Activated CD4-positive, alpha-beta T cell treated with anti-CD3 and anti-CD28 coated beads, Interleukin-2, amount 10 ng/mL, durations not matched to agents 24 days and 14 days (primary cell): Measurements from ENCODE around the gene TENM3. TPM values are rescaled to one million over a fixed set of nuclear protein-coding genes. Genes with fewer than 3 reads are reported as not detected.

Experiments
- DNase-seq: peaks from one replicate; pipeline ENCODE4 v3.0.0; 2022
- H3K27ac Mint-ChIP-seq: one replicate; pipeline ENCODE4 v1.8.0; 2022; ENCODE audit warnings: mild to moderate bottlenecking, mixed read lengths
- H3K27me3 Mint-ChIP-seq: one replicate; pipeline ENCODE4 v1.8.0; 2022; ENCODE audit warnings: mixed read lengths
- H3K36me3 Mint-ChIP-seq: one replicate; pipeline ENCODE4 v1.8.0; 2022; ENCODE audit warnings: low read depth, mild to moderate bottlenecking, mixed read lengths
- H3K4me1 Mint-ChIP-seq: one replicate; pipeline ENCODE4 v1.8.0; 2021; ENCODE audit warnings: mixed read lengths
- H3K4me3 Mint-ChIP-seq: one replicate; pipeline ENCODE4 v1.8.0; 2022; ENCODE audit warnings: mild to moderate bottlenecking, moderate library complexity, mixed read lengths
- H3K9me3 Mint-ChIP-seq: one replicate; pipeline ENCODE4 v1.8.0; 2021; ENCODE audit warnings: mixed read lengths
- intact Hi-C: fragments of 100-400 bp; cut with micrococcal nuclease; formaldehyde crosslinking; loops from one replicate; pipeline ENCODE4 v1.15.1; 2023
- total RNA-seq: library from RNA; stranded (reverse); gene quantifications from 2 replicates; pipeline ENCODE4 v1.2.3, GENCODE V29; 2022

TENM3 gene
- total RNA-seq, 1 donor from 2014 or later = not detected

GRCh38 chr4:182729516-182729915 lies 486.3 kb downstream of the TENM3 start:
- Mint-ChIP-seq H3K4me1 (no peaks in the 10 kb centered on the region), H3K9me3 (no peaks in the 10 kb centered on the region), H3K27ac (no peak overlapping the region), H3K4me3 (no peak overlapping the region), H3K27me3 (no peaks in the 10 kb centered on the region), H3K36me3 (no peaks in the 10 kb centered on the region)
- intact Hi-C loops = no loop called here
- no peak for DNase-seq

GRCh38 chr4:182730791-182731190 lies 487.6 kb downstream of the TENM3 start:
- no peaks in the 10 kb centered on the region for H3K9me3 Mint-ChIP-seq
- no peaks in the 10 kb centered on the region for H3K36me3 Mint-ChIP-seq
- H3K27ac Mint-ChIP-seq = no peak overlapping the region
- DNase-seq = no peak
- no peaks in the 10 kb centered on the region for H3K27me3 Mint-ChIP-seq
- H3K4me1 Mint-ChIP-seq = no peaks in the 10 kb centered on the region
- no peak overlapping the region for H3K4me3 Mint-ChIP-seq
- intact Hi-C loops = no loop called here

DNA sequence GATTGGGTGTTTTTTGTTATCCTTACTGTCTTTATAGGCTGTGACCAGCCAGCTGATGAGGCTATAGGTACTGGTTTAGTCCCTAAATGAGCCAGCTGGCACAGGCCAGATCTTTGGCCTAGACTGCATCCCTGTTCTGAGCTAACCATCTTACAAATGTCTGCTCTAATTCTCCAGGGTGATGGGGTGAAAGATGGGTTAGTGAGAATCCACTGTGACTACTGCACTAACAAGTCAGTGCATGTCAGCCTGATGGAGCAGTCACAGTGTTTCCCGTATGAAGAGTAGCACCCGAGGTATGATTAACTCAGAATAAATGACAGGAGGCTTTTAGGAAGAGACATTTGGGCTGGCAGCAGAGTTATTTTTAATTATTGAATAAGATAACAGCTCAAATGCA lies 493.0 kb downstream of the TENM3 start:
- H3K27me3 Mint-ChIP-seq = no peaks in the 10 kb centered on the region
- no peak overlapping the region for H3K27ac Mint-ChIP-seq
- no peak for DNase-seq
- no peaks in the 10 kb centered on the region for H3K36me3 Mint-ChIP-seq
- H3K9me3 Mint-ChIP-seq = no peaks in the 10 kb centered on the region
- H3K4me3 Mint-ChIP-seq = no peak overlapping the region
- intact Hi-C loops = no loop called here
- no peaks in the 10 kb centered on the region for H3K4me1 Mint-ChIP-seq

- no peak for DNase-seq
- H3K36me3 Mint-ChIP-seq = no peaks in the 10 kb centered on the region
- H3K4me1 Mint-ChIP-seq = no peaks in the 10 kb centered on the region
- intact Hi-C loops = no loop called here
- no peak overlapping the region for H3K27ac Mint-ChIP-seq
- no peaks in the 10 kb centered on the region for H3K27me3 Mint-ChIP-seq
- H3K9me3 Mint-ChIP-seq = no peaks in the 10 kb centered on the region
- H3K4me3 Mint-ChIP-seq = no peak overlapping the region
Measured at GRCh38 chr4:182738283-182739047, 495.3 kb downstream of the TENM3 start.

DNA sequence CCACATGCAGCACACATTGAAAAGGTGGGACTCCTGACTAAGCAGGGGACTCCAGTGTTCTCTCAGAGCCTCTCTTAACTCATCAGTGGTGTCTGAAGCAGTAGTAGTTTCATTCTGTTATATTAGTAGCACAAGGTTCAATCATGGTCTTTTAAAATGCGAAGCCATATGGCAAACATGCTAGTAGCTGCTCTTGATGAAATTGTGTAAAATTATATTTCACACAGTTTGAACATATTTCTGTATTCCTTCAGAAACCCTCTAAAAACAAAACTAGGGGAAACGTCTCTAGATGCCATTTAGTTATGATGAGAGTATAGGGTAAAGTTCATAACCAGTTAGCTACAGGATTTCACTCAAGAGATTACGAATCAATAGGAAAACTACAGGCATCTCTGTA lies 497.1 kb downstream of the TENM3 start:
- Mint-ChIP-seq H3K36me3 (no peaks in the 10 kb centered on the region), H3K27ac (no peak overlapping the region), H3K9me3 (no peaks in the 10 kb centered on the region), H3K4me3 (no peak overlapping the region), H3K27me3 (no peaks in the 10 kb centered on the region), H3K4me1 (no peaks in the 10 kb centered on the region)
- intact Hi-C loops = no loop called here
- no peak for DNase-seq

GRCh38 chr4:182741054-182741453 lies 497.9 kb downstream of the TENM3 start:
- no peaks in the 10 kb centered on the region for H3K27me3 Mint-ChIP-seq
- H3K4me3 Mint-ChIP-seq = no peak overlapping the region
- DNase-seq = no peak
- H3K27ac Mint-ChIP-seq = no peak overlapping the region
- intact Hi-C loops = no loop called here
- H3K36me3 Mint-ChIP-seq = no peaks in the 10 kb centered on the region
- no peaks in the 10 kb centered on the region for H3K9me3 Mint-ChIP-seq
- H3K4me1 Mint-ChIP-seq = no peaks in the 10 kb centered on the region

- no peak for DNase-seq
- intact Hi-C loops = no loop called here
- Mint-ChIP-seq H3K4me1 (no peaks in the 10 kb centered on the region), H3K36me3 (no peaks in the 10 kb centered on the region), H3K27ac (no peak overlapping the region), H3K4me3 (no peak overlapping the region), H3K27me3 (no peaks in the 10 kb centered on the region), H3K9me3 (no peaks in the 10 kb centered on the region)
Measured at GRCh38 chr4:182741914-182742313, 498.7 kb downstream of the TENM3 start.

DNA sequence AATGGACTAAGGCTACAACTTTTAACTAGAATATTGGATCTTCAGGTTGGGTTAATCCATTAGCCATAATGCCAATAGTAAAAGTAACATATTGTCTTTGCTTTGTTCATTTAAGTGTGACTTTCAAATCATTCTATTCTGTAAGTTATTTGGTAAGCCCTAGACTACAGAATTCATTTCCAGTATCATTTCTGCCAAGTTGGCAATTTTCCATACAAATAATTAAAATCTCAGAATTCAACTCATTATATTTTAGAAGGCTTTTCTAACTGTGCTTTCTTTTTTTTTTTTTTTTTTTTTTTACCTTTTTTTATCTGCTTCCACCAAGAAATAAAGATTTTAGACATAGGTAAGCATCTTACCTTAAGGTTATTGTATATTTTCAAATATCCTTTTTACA lies 500.6 kb downstream of the TENM3 start:
- H3K27ac Mint-ChIP-seq = no peak overlapping the region
- H3K27me3 Mint-ChIP-seq = no peaks in the 10 kb centered on the region
- H3K4me3 Mint-ChIP-seq = no peak overlapping the region
- no peaks in the 10 kb centered on the region for H3K4me1 Mint-ChIP-seq
- no peaks in the 10 kb centered on the region for H3K36me3 Mint-ChIP-seq
- DNase-seq = no peak
- H3K9me3 Mint-ChIP-seq = no peaks in the 10 kb centered on the region
- intact Hi-C loops = no loop called here

GRCh38 chr4:182745237-182745636 lies 502.0 kb downstream of the TENM3 start:
- Mint-ChIP-seq H3K36me3 (no peaks in the 10 kb centered on the region), H3K4me1 (no peaks in the 10 kb centered on the region), H3K9me3 (no peaks in the 10 kb centered on the region), H3K27ac (no peak overlapping the region), H3K4me3 (no peak overlapping the region), H3K27me3 (no peaks in the 10 kb centered on the region)
- DNase-seq = no peak
- intact Hi-C loops = no loop called here

DNA sequence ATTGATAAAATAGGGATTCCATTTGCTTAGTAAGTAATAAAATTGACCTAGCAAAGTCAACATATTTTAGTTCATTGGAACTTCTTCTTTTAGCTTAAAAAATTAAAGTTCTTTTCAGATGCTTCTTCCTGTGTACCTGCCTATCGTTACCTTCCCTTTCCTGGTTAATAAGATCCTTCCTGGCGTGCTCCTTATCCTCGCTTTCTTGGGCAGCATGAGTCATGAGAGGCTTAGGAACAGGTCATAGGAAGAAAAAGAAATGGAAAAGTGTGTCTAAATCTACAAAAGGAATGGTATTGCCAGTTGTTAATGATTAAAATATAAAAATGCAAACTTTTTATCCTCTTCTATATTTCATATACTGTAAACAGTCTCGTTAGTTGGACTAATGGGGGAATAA lies 503.7 kb downstream of the TENM3 start:
- H3K36me3 Mint-ChIP-seq = no peaks in the 10 kb centered on the region
- H3K27me3 Mint-ChIP-seq = peaks cover 2% of the 10 kb centered on the region
- H3K4me1 Mint-ChIP-seq = no peaks in the 10 kb centered on the region
- no peak for DNase-seq
- H3K9me3 Mint-ChIP-seq = no peaks in the 10 kb centered on the region
- intact Hi-C loops = no loop called here
- H3K4me3 Mint-ChIP-seq = no peak overlapping the region
- H3K27ac Mint-ChIP-seq = no peak overlapping the region

GRCh38 chr4:182748283-182748682 lies 505.1 kb downstream of the TENM3 start:
- no peaks in the 10 kb centered on the region for H3K36me3 Mint-ChIP-seq
- H3K4me3 Mint-ChIP-seq = no peak overlapping the region
- peaks cover 2% of the 10 kb centered on the region for H3K27me3 Mint-ChIP-seq
- H3K27ac Mint-ChIP-seq = no peak overlapping the region
- no peaks in the 10 kb centered on the region for H3K9me3 Mint-ChIP-seq
- intact Hi-C loops = no loop called here
- DNase-seq = no peak
- no peaks in the 10 kb centered on the region for H3K4me1 Mint-ChIP-seq

GRCh38 chr4:182748949-182749348 lies 505.7 kb downstream of the TENM3 start:
- no peaks in the 10 kb centered on the region for H3K4me1 Mint-ChIP-seq
- H3K27me3 Mint-ChIP-seq = peaks cover 2% of the 10 kb centered on the region
- no peaks in the 10 kb centered on the region for H3K36me3 Mint-ChIP-seq
- no peaks in the 10 kb centered on the region for H3K9me3 Mint-ChIP-seq
- intact Hi-C loops = no loop called here
- no peak overlapping the region for H3K4me3 Mint-ChIP-seq
- H3K27ac Mint-ChIP-seq = no peak overlapping the region
- no peak for DNase-seq

DNA sequence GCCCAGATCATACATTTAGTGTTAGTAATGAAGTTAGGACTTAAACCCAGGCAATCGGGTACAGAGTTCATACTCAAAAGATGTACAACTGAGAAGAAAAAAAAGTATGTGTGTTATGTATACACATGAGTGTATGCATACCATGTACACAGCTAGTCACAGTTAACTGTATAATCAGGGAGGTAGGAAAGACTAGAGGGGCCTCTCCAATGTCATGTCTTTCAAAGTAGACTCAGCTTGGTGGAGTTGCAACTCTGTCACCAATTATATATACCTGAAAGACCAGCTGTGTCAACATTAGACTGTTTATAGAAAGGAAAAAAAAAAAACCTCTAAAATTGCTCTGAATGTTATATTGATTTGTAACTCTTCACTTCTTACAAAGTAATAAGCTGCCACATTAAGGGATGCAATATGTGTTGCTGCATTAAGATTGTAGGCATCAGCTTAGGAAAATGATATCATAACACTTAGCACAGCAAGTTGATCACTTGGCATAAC lies 506.5 kb downstream of the TENM3 start:
- H3K4me3 Mint-ChIP-seq = no peak overlapping the region
- no peaks in the 10 kb centered on the region for H3K9me3 Mint-ChIP-seq
- intact Hi-C loops = no loop called here
- no peak overlapping the region for H3K27ac Mint-ChIP-seq
- no peaks in the 10 kb centered on the region for H3K4me1 Mint-ChIP-seq
- H3K27me3 Mint-ChIP-seq = peaks cover 2% of the 10 kb centered on the region
- no peaks in the 10 kb centered on the region for H3K36me3 Mint-ChIP-seq
- DNase-seq = no peak

- Mint-ChIP-seq H3K36me3 (no peaks in the 10 kb centered on the region), H3K4me1 (no peaks in the 10 kb centered on the region), H3K27ac (no peak overlapping the region), H3K27me3 (peaks cover 2% of the 10 kb centered on the region), H3K9me3 (no peaks in the 10 kb centered on the region), H3K4me3 (no peak overlapping the region)
- intact Hi-C loops = no loop called here
- no peak for DNase-seq
Measured at GRCh38 chr4:182752158-182752910, 509.1 kb downstream of the TENM3 start.
